Measurements from ENCODE around the gene CD248.
A peak's percentile ranks its signal among the peaks of the same experiment; 100 is the strongest.
"Not testable (repeated sequence)": the region's sequence is repeated elsewhere in the genome, so short reads cannot be mapped to it uniquely, and the experiment has no call there.

CD248 gene, protein sequence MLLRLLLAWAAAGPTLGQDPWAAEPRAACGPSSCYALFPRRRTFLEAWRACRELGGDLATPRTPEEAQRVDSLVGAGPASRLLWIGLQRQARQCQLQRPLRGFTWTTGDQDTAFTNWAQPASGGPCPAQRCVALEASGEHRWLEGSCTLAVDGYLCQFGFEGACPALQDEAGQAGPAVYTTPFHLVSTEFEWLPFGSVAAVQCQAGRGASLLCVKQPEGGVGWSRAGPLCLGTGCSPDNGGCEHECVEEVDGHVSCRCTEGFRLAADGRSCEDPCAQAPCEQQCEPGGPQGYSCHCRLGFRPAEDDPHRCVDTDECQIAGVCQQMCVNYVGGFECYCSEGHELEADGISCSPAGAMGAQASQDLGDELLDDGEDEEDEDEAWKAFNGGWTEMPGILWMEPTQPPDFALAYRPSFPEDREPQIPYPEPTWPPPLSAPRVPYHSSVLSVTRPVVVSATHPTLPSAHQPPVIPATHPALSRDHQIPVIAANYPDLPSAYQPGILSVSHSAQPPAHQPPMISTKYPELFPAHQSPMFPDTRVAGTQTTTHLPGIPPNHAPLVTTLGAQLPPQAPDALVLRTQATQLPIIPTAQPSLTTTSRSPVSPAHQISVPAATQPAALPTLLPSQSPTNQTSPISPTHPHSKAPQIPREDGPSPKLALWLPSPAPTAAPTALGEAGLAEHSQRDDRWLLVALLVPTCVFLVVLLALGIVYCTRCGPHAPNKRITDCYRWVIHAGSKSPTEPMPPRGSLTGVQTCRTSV

GRCh38 chr11:66316849-66317251, at the start of gene CD248:
CD248 (minus strand) TSS chr11:66317044; CDS start chr11:66317027, 17 bp downstream.
- FAIRE-seq (no peak), DNase-seq (ENCODE audit: low spot score) (no peak)

- no peak for DNase-seq (ENCODE audit: low spot score)
- FAIRE-seq = no peak
Observed at GRCh38 chr11:66365711-66366619, 49.1 kb upstream of the CD248 start.

DNA sequence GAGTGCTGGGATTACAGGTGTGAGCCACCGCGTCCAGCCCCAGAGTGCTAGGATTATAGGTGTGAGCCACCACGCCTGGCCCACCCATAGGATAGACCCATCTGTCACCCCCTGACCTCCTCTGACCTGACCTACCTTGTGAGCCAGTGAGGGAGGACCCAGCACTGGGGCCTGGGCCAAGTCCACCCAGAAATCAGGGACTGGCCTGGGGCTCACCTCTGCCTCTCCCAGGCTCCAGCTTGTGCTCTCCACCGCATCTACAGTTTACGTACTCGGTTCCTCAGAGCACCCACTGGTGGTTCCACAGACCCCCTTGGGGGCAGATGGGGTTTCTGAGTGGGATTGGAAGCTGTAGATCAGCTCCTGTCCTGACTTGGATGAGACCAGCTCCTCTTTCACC, 48.3 kb upstream of the CD248 start:
- DNase-seq (ENCODE audit: low spot score) (no peak), FAIRE-seq (no peak)

- FAIRE-seq = no peak
- peak; percentile 74 for DNase-seq (ENCODE audit: low spot score)
Observed at GRCh38 chr11:66363805-66364535, 47.1 kb upstream of the CD248 start.

GRCh38 chr11:66363187-66363601, 46.4 kb upstream of the CD248 start:
- FAIRE-seq (no peak), DNase-seq (ENCODE audit: low spot score) (peak; percentile 0)

GRCh38 chr11:66362481-66363147, 45.8 kb upstream of the CD248 start:
- DNase-seq (ENCODE audit: low spot score) (no peak), FAIRE-seq (no peak)

GRCh38 chr11:66361502-66361941, 44.7 kb upstream of the CD248 start:
- peak; percentile 2 for DNase-seq (ENCODE audit: low spot score)
- FAIRE-seq = no peak

- DNase-seq (ENCODE audit: low spot score) = peak; percentile 2
- no peak for FAIRE-seq
Observed at GRCh38 chr11:66360406-66361073, 43.7 kb upstream of the CD248 start.

DNA sequence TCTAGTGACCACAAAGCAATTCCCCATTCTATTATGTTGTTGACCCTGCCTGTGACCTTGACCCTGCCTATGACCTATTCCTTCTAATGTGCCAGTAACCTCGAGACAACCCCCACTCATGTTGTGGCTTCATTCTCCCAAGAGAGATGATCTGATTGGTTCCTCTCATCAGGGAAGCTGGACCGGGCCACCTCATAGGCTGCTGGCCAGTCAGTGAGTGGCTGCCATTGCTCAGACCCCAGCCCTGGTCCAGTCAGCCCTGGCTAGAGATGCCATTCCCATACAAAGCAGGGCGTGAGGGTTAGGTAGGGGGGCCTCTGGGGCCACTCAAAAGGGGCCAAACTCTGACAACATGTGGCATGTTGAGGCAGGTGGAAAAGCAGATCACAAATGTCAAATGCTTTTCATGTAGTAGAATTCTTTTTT, 42.8 kb upstream of the CD248 start:
- no peak for FAIRE-seq

GRCh38 chr11:66350560-66351235, 33.9 kb upstream of the CD248 start:
- not testable (repeated sequence) for FAIRE-seq; DNase-seq (ENCODE audit: low spot score)

More for the DNA sequence above, 42.8 kb upstream of the CD248 start:
- DNase-seq (ENCODE audit: low spot score) = peak; percentile 11

DNA sequence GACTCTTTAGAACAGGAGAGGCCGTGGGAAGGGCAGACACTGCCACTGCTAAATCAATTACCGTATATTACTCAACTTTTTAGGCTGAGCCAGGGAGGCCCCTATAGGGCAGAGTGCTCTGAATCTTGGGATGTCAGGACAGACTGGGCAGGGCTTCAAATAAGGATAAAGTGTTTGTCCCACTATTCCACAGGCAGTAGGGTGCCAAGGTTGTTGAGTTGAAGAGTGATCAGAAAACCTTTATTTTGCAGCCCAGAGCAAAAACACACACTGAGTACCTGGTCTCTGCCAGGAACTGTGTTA, 32.2 kb upstream of the CD248 start:
- DNase-seq (ENCODE audit: low spot score) (no peak), FAIRE-seq (no peak)

GRCh38 chr11:66347425-66348276, 30.8 kb upstream of the CD248 start, which contains the start of gene B4GAT1:
B4GAT1 (minus strand) TSS chr11:66347629; CDS start chr11:66347545, 84 bp downstream.
- peak; percentile 74 for DNase-seq (ENCODE audit: low spot score)
- FAIRE-seq = peak; percentile 91

GRCh38 chr11:66346476-66347424, 29.9 kb upstream of the CD248 start:
- FAIRE-seq = no peak

GRCh38 chr11:66345316-66345649, 28.4 kb upstream of the CD248 start:
- FAIRE-seq = no peak
- DNase-seq (ENCODE audit: low spot score) = no peak

More at GRCh38 chr11:66346476-66347424, 29.9 kb upstream of the CD248 start:
- DNase-seq (ENCODE audit: low spot score) = no peak

DNA sequence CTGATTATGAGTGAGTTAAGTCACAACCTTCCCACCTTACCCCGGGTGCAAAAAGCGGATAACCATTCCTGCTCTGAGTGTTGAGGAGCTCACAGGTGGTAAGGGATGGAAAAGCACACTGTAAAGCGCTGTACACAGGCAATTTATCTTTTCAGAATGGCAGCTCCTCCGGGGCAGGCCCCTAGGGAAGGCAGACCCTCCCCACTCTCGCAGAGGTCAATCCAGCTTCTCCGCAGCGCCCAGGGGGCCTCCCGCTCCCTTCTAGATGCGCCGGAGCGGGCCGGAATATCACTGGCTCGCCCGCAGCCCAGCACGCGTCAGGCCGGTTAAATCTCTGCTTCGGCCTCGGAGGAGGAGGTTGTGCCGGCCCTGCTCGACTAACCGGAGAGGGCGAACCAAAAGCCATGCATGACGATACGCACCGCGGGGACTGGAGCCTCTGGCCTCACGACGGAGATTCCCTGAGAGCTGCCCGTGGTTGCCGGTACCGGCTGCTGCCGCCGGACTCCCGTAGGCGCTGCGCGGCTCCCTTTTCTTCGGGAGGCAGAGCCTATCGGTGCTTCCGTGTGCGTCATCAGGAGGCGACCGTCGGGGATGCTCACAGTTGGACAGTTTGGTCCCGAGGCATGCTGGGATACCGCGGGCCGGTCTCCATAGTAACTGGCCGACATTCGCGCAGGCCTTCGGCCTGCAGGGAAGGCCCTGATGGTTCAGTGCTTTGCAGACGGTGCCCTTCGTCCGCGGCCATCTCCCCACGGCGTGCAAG, 27.9 kb upstream of the CD248 start, which contains the start of gene BRMS1:
BRMS1 (minus strand) TSS at position 555 of the 766 bp plus-strand sequence. CDS start 2,870 bp downstream, outside the sequence.
- DNase-seq (ENCODE audit: low spot score) (peak; percentile 95), FAIRE-seq (no peak)

DNA sequence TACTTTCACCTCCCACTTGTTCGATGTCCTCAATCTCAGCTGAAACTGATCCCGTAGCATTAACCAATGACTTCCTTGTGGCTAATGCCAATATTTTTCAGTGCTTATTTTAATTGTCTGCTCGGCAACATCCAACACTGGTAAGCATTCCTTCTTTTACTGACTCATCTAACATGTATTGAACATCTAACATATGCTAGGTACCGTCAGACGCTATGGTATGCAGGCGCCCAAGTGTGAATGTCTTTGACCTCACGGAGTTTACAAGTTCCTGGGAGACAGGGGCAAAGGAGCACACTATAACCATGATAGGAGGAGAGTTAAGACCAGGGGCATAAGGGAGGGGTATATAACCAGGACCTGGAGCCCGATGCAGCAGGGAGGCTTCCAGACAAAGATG, 26.3 kb upstream of the CD248 start:
- DNase-seq (ENCODE audit: low spot score) = no peak
- no peak for FAIRE-seq
